CD14-positive monocyte (primary cell): Measurements from ENCODE around the gene MYOZ3. TPM values are rescaled to one million over a fixed set of nuclear protein-coding genes. Genes with fewer than 3 reads are reported as not detected.

Experiments
- DNase-seq, 3 donors: peaks; one replicate each; pipeline ENCODE4 v3.0.0-alpha.2; 2011 to 2022
- H2AFZ ChIP-seq: 2 replicates; pipeline ENCODE4 v1.6.0; 2012; ENCODE audit warnings: mild to moderate bottlenecking, low read depth, low read length, inconsistent platforms; ENCODE audit not compliant: insufficient read depth, poor library complexity, severe bottlenecking
- H3K27ac ChIP-seq, 2 donors: 1 replicate in 1 of 2; 2 replicates in 1 of 2; pipeline ENCODE4 v1.5.1; 2012 to 2013; ENCODE audit warnings: low read length in 2 of 2, control low read depth in 1 of 2, inconsistent platforms in 1 of 2, low read depth in 1 of 2, mild to moderate bottlenecking in 1 of 2
- H3K27me3 ChIP-seq, 2 donors: one replicate each; pipeline versions ENCODE4 v1.6.0 to v1.6.1; 2011 to 2013; ENCODE audit warnings: low read length in 2 of 2; ENCODE audit not compliant: control insufficient read depth in 2 of 2, insufficient read depth in 2 of 2
- H3K36me3 ChIP-seq, 2 donors: replicated peaks in 1 of 2; 1 replicate in 1 of 2; 2 replicates in 1 of 2; pipeline versions ENCODE4 v1.5.1 to v1.6.1; 2012 to 2013; ENCODE audit warnings: low read length in 2 of 2, control low read depth in 1 of 2, inconsistent platforms in 1 of 2, mild to moderate bottlenecking in 1 of 2; ENCODE audit not compliant: insufficient read depth in 2 of 2, control insufficient read depth in 1 of 2
- H3K4me1 ChIP-seq, 2 donors: 1 replicate in 1 of 2; 2 replicates in 1 of 2; pipeline versions ENCODE4 v1.5.1 to v1.6.1; 2012 to 2013; ENCODE audit warnings: low read length in 2 of 2, control low read depth in 1 of 2, inconsistent platforms in 1 of 2, mild to moderate bottlenecking in 1 of 2, moderate library complexity in 1 of 2; ENCODE audit not compliant: insufficient read depth in 2 of 2, control insufficient read depth in 1 of 2
- H3K4me2 ChIP-seq: replicated peaks from 2 replicates; pipeline ENCODE3; 2012; ENCODE audit warnings: low read length, moderate library complexity, mild to moderate bottlenecking; ENCODE audit not compliant: poor library complexity, severe bottlenecking; ENCODE audit errors: extremely low read depth
- H3K4me3 ChIP-seq, 3 experiments: fragments of 200-600 bp in 1 of 3; sonication (generic) in 1 of 3; replicated peaks in 1 of 3; 1 replicate in 2 of 3; 2 replicates in 1 of 3; pipeline ENCODE4 v1.5.1; 2011 to 2013; ENCODE audit warnings: low read length in 3 of 3, mild to moderate bottlenecking in 3 of 3, control low read depth in 2 of 3, low read depth in 2 of 3, inconsistent platforms in 1 of 3, moderate library complexity in 1 of 3
- H3K79me2 ChIP-seq: 2 replicates; pipeline ENCODE4 v1.6.0; 2012; ENCODE audit warnings: mild to moderate bottlenecking, control low read depth, inconsistent platforms, low read length, moderate library complexity; ENCODE audit not compliant: insufficient read depth
- H3K9ac ChIP-seq: 2 replicates; pipeline ENCODE4 v1.6.0; 2017; ENCODE audit warnings: low read length, mild to moderate bottlenecking; ENCODE audit not compliant: insufficient read depth, poor library complexity, severe bottlenecking
- H3K9me3 ChIP-seq, 2 donors: replicated peaks in 1 of 2; 1 replicate in 1 of 2; 2 replicates in 1 of 2; pipeline versions ENCODE4 v1.5.1 to v1.6.1; 2012 to 2013; ENCODE audit warnings: low read length in 2 of 2, control low read depth in 1 of 2; ENCODE audit not compliant: control insufficient read depth in 1 of 2, insufficient read depth in 1 of 2
- H4K20me1 ChIP-seq: 2 replicates; pipeline ENCODE4 v1.6.0; 2012; ENCODE audit warnings: mild to moderate bottlenecking, low read length, control low read depth, moderate library complexity; ENCODE audit not compliant: insufficient read depth
- H3K27ac Mint-ChIP-seq, 7 donors: one replicate each; pipeline ENCODE4 v1.8.0; 2020; ENCODE audit warnings: mild to moderate bottlenecking in 7 of 7, mixed read lengths in 7 of 7, moderate library complexity in 6 of 7, inconsistent platforms in 2 of 7
- H3K27me3 Mint-ChIP-seq, 3 donors: one replicate each; pipeline ENCODE4 v1.8.0; 2021 to 2022; ENCODE audit warnings: low read depth in 3 of 3, mild to moderate bottlenecking in 3 of 3, mixed read lengths in 3 of 3, moderate library complexity in 3 of 3, inconsistent platforms in 1 of 3
- H3K36me3 Mint-ChIP-seq, 2 donors: one replicate each; pipeline ENCODE4 v1.8.0; 2020; ENCODE audit warnings: mixed read lengths in 2 of 2, inconsistent platforms in 1 of 2, mild to moderate bottlenecking in 1 of 2
- H3K4me1 Mint-ChIP-seq: one replicate; pipeline ENCODE4 v1.8.0; 2020; ENCODE audit warnings: mild to moderate bottlenecking, mixed read lengths
- H3K4me3 Mint-ChIP-seq, 2 donors: one replicate each; pipeline ENCODE4 v1.8.0; 2020; ENCODE audit warnings: mild to moderate bottlenecking in 2 of 2, mixed read lengths in 2 of 2, moderate library complexity in 1 of 2
- H3K9me3 Mint-ChIP-seq, 7 donors: one replicate each; pipeline ENCODE4 v1.8.0; 2020 to 2022; ENCODE audit warnings: mixed read lengths in 7 of 7, mild to moderate bottlenecking in 6 of 7, moderate library complexity in 6 of 7, inconsistent platforms in 2 of 7
- CTCF ChIP-seq: fragments of 200-600 bp; IDR thresholded peaks from one replicate; pipeline ENCODE4 v1.8.0; 2022; ENCODE audit warnings: antibody characterized with exemption, mild to moderate bottlenecking
- WGBS: methylation state at CpG from one replicate; pipeline ENCODE4 v1.1.5; 2013; ENCODE audit warnings: missing lambda C conversion rate; ENCODE audit not compliant: insufficient coverage; 5-methylcytosine and 5-hydroxymethylcytosine counted together
- intact Hi-C, 2 donors: fragments of 100-400 bp; cut with micrococcal nuclease; formaldehyde crosslinking; loops; one replicate each; pipeline versions ENCODE4 v1.15.0 to v1.15.1; 2023
- polyA plus RNA-seq, 3 donors: library from polyadenylated mRNA; depleted of rRNA in 1 of 3; unstranded in 2 of 3; stranded (reverse) in 1 of 3; fragments of 300-500 nt in 2 of 3; fragments of >200 nt in 1 of 3; fragmentation: Illumina TruSeq in 2 of 3; gene quantifications; 1 replicate in 2 of 3; 2 replicates in 1 of 3; pipeline ENCODE4 v1.2.3, GENCODE V29; 2012 to 2021

Gene MYOZ3
- polyA plus RNA-seq, 3 donors: not detected

GRCh38 chr5:150710165-150710564, 49.1 kb downstream of the MYOZ3 start:
- Histone ChIP-seq H3K27ac (no peak overlapping the region), H3K9me3 (no peaks in the 10 kb centered on the region), H4K20me1 (no peaks in the 10 kb centered on the region), H3K9ac (no peak overlapping the region), H3K36me3 (peaks cover 72 to 83% of the 10 kb centered on the region in 2 donors), H2AFZ (no peak overlapping the region), H3K4me3 (no peak overlapping the region), H3K4me1 (no peaks in the 10 kb centered on the region), H3K4me2 (no peak overlapping the region), H3K79me2 (no peaks in the 10 kb centered on the region), H3K27me3 (no peaks in the 10 kb centered on the region)
- WGBS: no CpG with 5 or more reads among the region's 2 CpGs
- intact Hi-C loops: no loop called here
- Mint-ChIP-seq H3K27ac (no peak overlapping the region), H3K4me1 (no peaks in the 10 kb centered on the region), H3K27me3 (peaks cover 0 to 2% (median 0%) of the 10 kb centered on the region in 3 donors), H3K4me3 (no peak overlapping the region), H3K9me3 (no peaks in the 10 kb centered on the region), H3K36me3 (peaks cover 60 to 89% of the 10 kb centered on the region in 2 donors)
- no peak for TF ChIP-seq CTCF
- DNase-seq: no peak

GRCh38 chr5:150723845-150724244, 62.8 kb downstream of the MYOZ3 start:
- no peak overlapping the region for H3K4me3 ChIP-seq
- H3K36me3 ChIP-seq: peaks cover 92 to 95% of the 10 kb centered on the region in 2 donors
- no peaks in the 10 kb centered on the region for H3K4me1 ChIP-seq
- H3K79me2 ChIP-seq: peaks cover 3% of the 10 kb centered on the region
- H3K4me3 Mint-ChIP-seq: no peak overlapping the region
- no peaks in the 10 kb centered on the region for H3K4me1 Mint-ChIP-seq
- no peaks in the 10 kb centered on the region for H3K9me3 ChIP-seq
- no peaks in the 10 kb centered on the region for H4K20me1 ChIP-seq
- H3K4me2 ChIP-seq: no peak overlapping the region
- H3K27ac Mint-ChIP-seq: no peak overlapping the region
- no peak for DNase-seq
- no peak overlapping the region for H2AFZ ChIP-seq
- peaks cover 74 to 85% of the 10 kb centered on the region in 2 donors for H3K36me3 Mint-ChIP-seq
- H3K27me3 Mint-ChIP-seq: no peaks in the 10 kb centered on the region
- TF ChIP-seq CTCF: no peak
- no peaks in the 10 kb centered on the region for H3K27me3 ChIP-seq
- no peak overlapping the region for H3K27ac ChIP-seq
- intact Hi-C loops: no loop called here
- WGBS: no CpG with 5 or more reads among the region's 2 CpGs
- H3K9me3 Mint-ChIP-seq: no peaks in the 10 kb centered on the region
- no peak overlapping the region for H3K9ac ChIP-seq

Other genes starting within 250 kb of the MYOZ3 start
- 1,000 to 10,000 TPM; 3,498 to 7,550 (median 4,939) TPM for gene CD74, start 248.3 kb upstream of the MYOZ3 start, polyA plus RNA-seq
- 1,000 to 10,000 TPM; 2,768 to 4,675 (median 3,499) TPM for gene RPS14, start 211.5 kb upstream of the MYOZ3 start, polyA plus RNA-seq
- gene NDST1, start 153.1 kb upstream of the MYOZ3 start, polyA plus RNA-seq: 10 to 100 TPM in 1 of 3 donors, 1 to 10 TPM in 2; 7.0 to 18.9 (median 7.5) TPM
- gene SYNPO, start 20.6 kb upstream of the MYOZ3 start, polyA plus RNA-seq: not detected
- gene RBM22, start 39.8 kb downstream of the MYOZ3 start, polyA plus RNA-seq: 10 to 100 TPM; 37.9 to 68.4 (median 47.4) TPM
- 10 to 100 TPM; 14.6 to 34.4 (median 16.3) TPM for gene DCTN4, start 97.8 kb downstream of the MYOZ3 start, polyA plus RNA-seq
- 10 to 100 TPM; 41.7 to 52.2 (median 45.4) TPM for gene SMIM3, start 117.5 kb downstream of the MYOZ3 start, polyA plus RNA-seq
- under 1 TPM in 1 of 3 donors, not detected in 2; 0.07 TPM for gene IRGM, start 185.3 kb downstream of the MYOZ3 start, polyA plus RNA-seq
- gene ZNF300, start 243.7 kb downstream of the MYOZ3 start, polyA plus RNA-seq: 1 to 10 TPM in 1 of 3 donors, under 1 TPM in 2; 0.26 to 1.1 (median 0.52) TPM